ENCODE data around the gene BCO2. TPM values are rescaled to one million over a fixed set of nuclear protein-coding genes. Genes with fewer than 3 reads are reported as not detected.

BCO2 gene
- polyA plus RNA-seq, 2 donors: 9.1 to 11.1 TPM

GRCh38 chr11:112249871-112250610 is 74.7 kb downstream of the BCO2 start:
- Histone ChIP-seq H3K27ac (ENCODE audit: low read depth in 2 of 2, low read length in 1 of 2) (no peak overlapping the region), H3K4me1 (ENCODE audit: control insufficient read depth in 2 of 2, insufficient read depth in 2 of 2, low read length in 1 of 2) (no peaks in the 10 kb centered on the region), H3K9me3 (ENCODE audit: control insufficient read depth in 2 of 2, insufficient read depth in 1 of 2, low read depth in 1 of 2, low read length in 1 of 2) (no peaks in the 10 kb centered on the region), H3K4me3 (ENCODE audit: low read depth in 1 of 2, low read length in 2 of 2) (no peak overlapping the region), H3K36me3 (ENCODE audit: control insufficient read depth in 2 of 2, insufficient read depth in 2 of 2, low read length in 1 of 2) (no peaks in the 10 kb centered on the region), H3K27me3 (ENCODE audit: control insufficient read depth in 1 of 2, insufficient read depth in 2 of 2, low read length in 2 of 2) (no peaks in the 10 kb centered on the region)
- WGBS, 2 donors: 63 to 84% methylated on average over 8 of the region's 8 CpGs

GRCh38 chr11:112253605-112254242 is 78.4 kb downstream of the BCO2 start:
- no peaks in the 10 kb centered on the region for H3K4me1 ChIP-seq (ENCODE audit: control insufficient read depth in 2 of 2, insufficient read depth in 2 of 2, low read length in 1 of 2)
- no peaks in the 10 kb centered on the region for H3K9me3 ChIP-seq (ENCODE audit: control insufficient read depth in 2 of 2, insufficient read depth in 1 of 2, low read depth in 1 of 2, low read length in 1 of 2)
- H3K27me3 ChIP-seq (ENCODE audit: control insufficient read depth in 1 of 2, insufficient read depth in 2 of 2, low read length in 2 of 2): no peaks in the 10 kb centered on the region
- no peaks in the 10 kb centered on the region for H3K36me3 ChIP-seq (ENCODE audit: control insufficient read depth in 2 of 2, insufficient read depth in 2 of 2, low read length in 1 of 2)
- no peak overlapping the region for H3K4me3 ChIP-seq (ENCODE audit: low read depth in 1 of 2, low read length in 2 of 2)
- H3K27ac ChIP-seq (ENCODE audit: low read depth in 2 of 2, low read length in 1 of 2): no peak overlapping the region
- 96 to 97% methylated on average over 3 of the region's 3 CpGs for WGBS, 2 donors

GRCh38 chr11:112255067-112255720 is 79.9 kb downstream of the BCO2 start:
- Histone ChIP-seq H3K27ac (ENCODE audit: low read depth in 2 of 2, low read length in 1 of 2) (no peak overlapping the region), H3K4me3 (ENCODE audit: low read depth in 1 of 2, low read length in 2 of 2) (no peak overlapping the region), H3K36me3 (ENCODE audit: control insufficient read depth in 2 of 2, insufficient read depth in 2 of 2, low read length in 1 of 2) (no peaks in the 10 kb centered on the region), H3K9me3 (ENCODE audit: control insufficient read depth in 2 of 2, insufficient read depth in 1 of 2, low read depth in 1 of 2, low read length in 1 of 2) (no peaks in the 10 kb centered on the region), H3K27me3 (ENCODE audit: control insufficient read depth in 1 of 2, insufficient read depth in 2 of 2, low read length in 2 of 2) (no peaks in the 10 kb centered on the region), H3K4me1 (ENCODE audit: control insufficient read depth in 2 of 2, insufficient read depth in 2 of 2, low read length in 1 of 2) (no peaks in the 10 kb centered on the region)
- WGBS, 2 donors: 62 to 66% methylated on average over 15 of the region's 15 CpGs

- Histone ChIP-seq H3K27me3 (ENCODE audit: control insufficient read depth in 1 of 2, insufficient read depth in 2 of 2, low read length in 2 of 2) (no peaks in the 10 kb centered on the region), H3K4me1 (ENCODE audit: control insufficient read depth in 2 of 2, insufficient read depth in 2 of 2, low read length in 1 of 2) (no peaks in the 10 kb centered on the region), H3K27ac (ENCODE audit: low read depth in 2 of 2, low read length in 1 of 2) (no peak within 1 kb of the TSS), H3K9me3 (ENCODE audit: control insufficient read depth in 2 of 2, insufficient read depth in 1 of 2, low read depth in 1 of 2, low read length in 1 of 2) (no peaks in the 10 kb centered on the region), H3K36me3 (ENCODE audit: control insufficient read depth in 2 of 2, insufficient read depth in 2 of 2, low read length in 1 of 2) (no peaks in the 10 kb centered on the region), H3K4me3 (ENCODE audit: low read depth in 1 of 2, low read length in 2 of 2) (no peak within 1 kb of the TSS)
- 76 to 92% methylated on average over 2 of the region's 2 CpGs for WGBS, 2 donors
These were observed 85.2 kb downstream of the BCO2 start, which contains the start of gene PLET1 for GRCh38 chr11:112260490-112260889. TSS of gene PLET1 (minus strand) at chr11:112260860. CDS start at chr11:112260589, 271 bp downstream.

GRCh38 chr11:112265659-112266409 is 90.5 kb downstream of the BCO2 start:
- Histone ChIP-seq H3K4me3 (ENCODE audit: low read depth in 1 of 2, low read length in 2 of 2) (no peak overlapping the region), H3K36me3 (ENCODE audit: control insufficient read depth in 2 of 2, insufficient read depth in 2 of 2, low read length in 1 of 2) (no peaks in the 10 kb centered on the region), H3K9me3 (ENCODE audit: control insufficient read depth in 2 of 2, insufficient read depth in 1 of 2, low read depth in 1 of 2, low read length in 1 of 2) (no peaks in the 10 kb centered on the region), H3K4me1 (ENCODE audit: control insufficient read depth in 2 of 2, insufficient read depth in 2 of 2, low read length in 1 of 2) (no peaks in the 10 kb centered on the region), H3K27me3 (ENCODE audit: control insufficient read depth in 1 of 2, insufficient read depth in 2 of 2, low read length in 2 of 2) (no peaks in the 10 kb centered on the region), H3K27ac (ENCODE audit: low read depth in 2 of 2, low read length in 1 of 2) (no peak overlapping the region)
- WGBS, 2 donors: 74 to 78% methylated on average over 11 of the region's 11 CpGs

- Histone ChIP-seq H3K4me1 (ENCODE audit: control insufficient read depth in 2 of 2, insufficient read depth in 2 of 2, low read length in 1 of 2) (no peaks in the 10 kb centered on the region), H3K36me3 (ENCODE audit: control insufficient read depth in 2 of 2, insufficient read depth in 2 of 2, low read length in 1 of 2) (no peaks in the 10 kb centered on the region), H3K9me3 (ENCODE audit: control insufficient read depth in 2 of 2, insufficient read depth in 1 of 2, low read depth in 1 of 2, low read length in 1 of 2) (no peaks in the 10 kb centered on the region), H3K27ac (ENCODE audit: low read depth in 2 of 2, low read length in 1 of 2) (no peak overlapping the region), H3K27me3 (ENCODE audit: control insufficient read depth in 1 of 2, insufficient read depth in 2 of 2, low read length in 2 of 2) (no peaks in the 10 kb centered on the region), H3K4me3 (ENCODE audit: low read depth in 1 of 2, low read length in 2 of 2) (no peak overlapping the region)
- 69 to 82% methylated on average over 3 of the region's 3 CpGs for WGBS, 2 donors
These were observed 91.1 kb downstream of the BCO2 start for GRCh38 chr11:112266410-112266778.

- Histone ChIP-seq H3K27ac (ENCODE audit: low read depth in 2 of 2, low read length in 1 of 2) (no peak overlapping the region), H3K4me1 (ENCODE audit: control insufficient read depth in 2 of 2, insufficient read depth in 2 of 2, low read length in 1 of 2) (no peaks in the 10 kb centered on the region), H3K9me3 (ENCODE audit: control insufficient read depth in 2 of 2, insufficient read depth in 1 of 2, low read depth in 1 of 2, low read length in 1 of 2) (no peaks in the 10 kb centered on the region), H3K36me3 (ENCODE audit: control insufficient read depth in 2 of 2, insufficient read depth in 2 of 2, low read length in 1 of 2) (no peaks in the 10 kb centered on the region), H3K27me3 (ENCODE audit: control insufficient read depth in 1 of 2, insufficient read depth in 2 of 2, low read length in 2 of 2) (no peaks in the 10 kb centered on the region), H3K4me3 (ENCODE audit: low read depth in 1 of 2, low read length in 2 of 2) (no peak overlapping the region)
- 62% methylated on average over 5 of the region's 5 CpGs for WGBS, 2 donors
These were observed 91.9 kb downstream of the BCO2 start for GRCh38 chr11:112267188-112267591.

- Histone ChIP-seq H3K4me1 (ENCODE audit: control insufficient read depth in 2 of 2, insufficient read depth in 2 of 2, low read length in 1 of 2) (no peaks in the 10 kb centered on the region), H3K4me3 (ENCODE audit: low read depth in 1 of 2, low read length in 2 of 2) (no peak overlapping the region), H3K27ac (ENCODE audit: low read depth in 2 of 2, low read length in 1 of 2) (no peak overlapping the region), H3K36me3 (ENCODE audit: control insufficient read depth in 2 of 2, insufficient read depth in 2 of 2, low read length in 1 of 2) (no peaks in the 10 kb centered on the region), H3K9me3 (ENCODE audit: control insufficient read depth in 2 of 2, insufficient read depth in 1 of 2, low read depth in 1 of 2, low read length in 1 of 2) (no peaks in the 10 kb centered on the region), H3K27me3 (ENCODE audit: control insufficient read depth in 1 of 2, insufficient read depth in 2 of 2, low read length in 2 of 2) (no peaks in the 10 kb centered on the region)
- WGBS, 2 donors: 91% methylated on average over 5 of the region's 5 CpGs
These were observed 93.1 kb downstream of the BCO2 start for GRCh38 chr11:112268406-112268805.

Measured in esophagus (tissue), 2 donors.